Nephron progenitor cell (in vitro differentiated cells): ENCODE data around the gene SAXO1.
A peak's percentile ranks its signal among the peaks of the same experiment; 100 is the strongest.

Experiments used
- DNase-seq: peaks from one replicate; pipeline ENCODE4 v3.0.0; 2021
- H3K27ac Mint-ChIP-seq: 2 replicates; pipeline ENCODE4 v1.8.0; 2021; ENCODE audit warnings: mild to moderate bottlenecking, moderate library complexity, mixed read lengths
- H3K27me3 Mint-ChIP-seq: 2 replicates; pipeline ENCODE4 v1.8.0; 2021; ENCODE audit warnings: mild to moderate bottlenecking, low read depth, mixed read lengths; ENCODE audit not compliant: poor library complexity
- H3K36me3 Mint-ChIP-seq: 2 replicates; pipeline ENCODE4 v1.8.0; 2021; ENCODE audit warnings: low read depth, mixed read lengths
- H3K4me1 Mint-ChIP-seq: 2 replicates; pipeline ENCODE4 v1.8.0; 2021; ENCODE audit warnings: mixed read lengths
- H3K4me3 Mint-ChIP-seq: 2 replicates; pipeline ENCODE4 v1.8.0; 2021; ENCODE audit warnings: mild to moderate bottlenecking, moderate library complexity, mixed read lengths
- H3K9me3 Mint-ChIP-seq: 2 replicates; pipeline ENCODE4 v1.8.0; 2021; ENCODE audit warnings: mild to moderate bottlenecking, moderate library complexity, mixed read lengths
- TF ChIP-seq, protein P1 (sequence below): fragments of 200-600 bp; sonication (generic); IDR thresholded peaks from 2 replicates; pipeline ENCODE4 v1.5.0; 2021; ENCODE audit warnings: antibody characterized with exemption

SAXO1 gene

DNA sequence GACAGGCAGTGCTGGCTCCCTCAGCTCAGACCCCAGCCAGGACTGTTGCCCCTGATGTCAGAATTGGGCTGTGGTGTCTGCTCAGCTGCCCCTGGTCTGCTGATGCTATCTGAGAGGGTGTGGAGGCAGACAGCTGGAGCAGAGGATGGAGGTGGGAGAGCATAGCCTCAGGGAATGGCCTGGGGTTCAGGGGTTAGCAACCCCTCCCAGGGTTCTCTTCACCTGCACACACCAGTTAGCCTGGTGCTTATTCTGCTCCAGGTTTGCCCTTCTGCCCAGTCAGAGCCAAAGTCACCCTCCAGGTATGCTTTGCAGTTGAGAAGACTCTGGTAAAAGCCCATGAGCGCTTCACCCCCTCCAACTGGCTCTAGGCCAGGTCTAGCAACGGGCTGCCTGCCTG is 109.8 kb downstream of the SAXO1 start:
- no peak for DNase-seq
- TF ChIP-seq, protein P1, sequence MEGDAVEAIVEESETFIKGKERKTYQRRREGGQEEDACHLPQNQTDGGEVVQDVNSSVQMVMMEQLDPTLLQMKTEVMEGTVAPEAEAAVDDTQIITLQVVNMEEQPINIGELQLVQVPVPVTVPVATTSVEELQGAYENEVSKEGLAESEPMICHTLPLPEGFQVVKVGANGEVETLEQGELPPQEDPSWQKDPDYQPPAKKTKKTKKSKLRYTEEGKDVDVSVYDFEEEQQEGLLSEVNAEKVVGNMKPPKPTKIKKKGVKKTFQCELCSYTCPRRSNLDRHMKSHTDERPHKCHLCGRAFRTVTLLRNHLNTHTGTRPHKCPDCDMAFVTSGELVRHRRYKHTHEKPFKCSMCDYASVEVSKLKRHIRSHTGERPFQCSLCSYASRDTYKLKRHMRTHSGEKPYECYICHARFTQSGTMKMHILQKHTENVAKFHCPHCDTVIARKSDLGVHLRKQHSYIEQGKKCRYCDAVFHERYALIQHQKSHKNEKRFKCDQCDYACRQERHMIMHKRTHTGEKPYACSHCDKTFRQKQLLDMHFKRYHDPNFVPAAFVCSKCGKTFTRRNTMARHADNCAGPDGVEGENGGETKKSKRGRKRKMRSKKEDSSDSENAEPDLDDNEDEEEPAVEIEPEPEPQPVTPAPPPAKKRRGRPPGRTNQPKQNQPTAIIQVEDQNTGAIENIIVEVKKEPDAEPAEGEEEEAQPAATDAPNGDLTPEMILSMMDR, result no peak
- Mint-ChIP-seq H3K27ac (no peak overlapping the region), H3K9me3 (no peaks in the 10 kb centered on the region), H3K4me1 (peaks cover 32% of the 10 kb centered on the region), H3K4me3 (no peak overlapping the region), H3K27me3 (peaks cover 8% of the 10 kb centered on the region), H3K36me3 (no peaks in the 10 kb centered on the region)

DNA sequence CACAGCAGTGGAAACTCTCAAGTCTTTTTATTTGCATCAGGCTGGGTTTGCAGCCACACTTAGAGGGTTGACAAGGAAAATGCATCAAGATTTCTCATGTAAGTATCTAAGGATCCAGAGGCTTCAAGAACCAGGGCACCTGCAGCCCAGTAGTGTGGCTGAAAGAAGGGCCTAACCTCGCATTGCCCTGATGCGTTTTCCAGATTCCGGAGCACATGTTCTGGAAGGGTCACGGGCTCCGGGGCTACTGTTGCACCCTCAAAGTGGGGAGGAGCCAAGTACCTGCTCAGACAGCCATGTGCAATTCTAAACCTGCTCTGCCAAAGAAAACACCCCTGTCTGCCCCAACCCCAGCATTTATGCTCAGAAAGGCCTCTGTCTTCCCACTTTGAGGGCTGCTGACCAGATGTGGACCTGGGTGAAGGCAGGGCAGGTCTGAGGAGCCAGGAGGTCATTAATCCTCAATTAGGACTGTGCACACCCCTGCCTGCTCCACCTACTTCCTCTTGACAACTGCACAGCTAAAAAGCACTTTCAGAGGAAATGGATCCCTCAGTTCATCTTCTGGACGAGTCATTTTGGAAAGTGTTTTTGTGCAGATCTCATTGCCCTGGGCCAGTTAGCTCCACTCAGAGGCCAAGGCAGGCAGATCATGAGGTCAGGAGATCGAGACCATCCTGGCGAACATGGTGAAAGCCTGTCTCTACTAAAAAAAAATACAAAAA is 110.7 kb downstream of the SAXO1 start:
- TF ChIP-seq, protein P1, result no peak
- Mint-ChIP-seq H3K4me3 (no peak overlapping the region), H3K9me3 (no peaks in the 10 kb centered on the region), H3K27me3 (peaks cover 8% of the 10 kb centered on the region), H3K27ac (peak overlapping the region; percentile 86), H3K36me3 (no peaks in the 10 kb centered on the region), H3K4me1 (peaks cover 39% of the 10 kb centered on the region)
- DNase-seq, result no peak

DNA sequence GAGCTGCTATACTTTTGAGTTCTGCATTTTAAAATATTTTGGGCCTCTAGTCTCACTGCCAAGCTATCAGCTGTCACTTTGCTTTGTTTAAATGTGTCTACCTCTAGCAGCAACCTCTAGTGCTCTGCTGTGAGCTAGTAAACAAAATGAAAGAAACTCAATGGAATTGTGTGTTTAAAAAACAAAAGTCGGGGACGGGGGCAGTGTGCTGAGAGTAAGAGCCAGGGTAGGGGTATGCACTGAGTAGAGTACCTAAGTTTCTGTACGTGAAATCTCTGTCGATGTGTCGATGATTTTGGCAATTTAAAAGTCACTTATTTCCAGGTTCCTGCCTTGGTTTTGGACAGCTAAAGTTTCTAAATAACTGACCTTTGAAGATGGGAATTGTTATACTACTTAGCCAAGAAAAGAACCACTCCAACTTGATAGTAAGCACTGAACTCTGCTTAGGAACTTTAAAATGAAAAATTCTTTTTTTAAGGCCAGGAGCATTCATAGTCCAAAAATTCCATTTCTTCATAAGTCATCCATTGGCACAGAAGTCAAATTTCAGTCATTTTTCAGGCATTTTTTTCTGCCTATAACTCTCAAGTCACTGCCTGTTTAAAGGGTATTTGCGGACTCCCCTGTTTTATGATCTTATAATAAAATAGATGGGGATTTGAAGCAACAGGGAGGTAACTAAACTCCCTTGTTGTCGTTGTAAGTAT is 111.5 kb downstream of the SAXO1 start:
- TF ChIP-seq, protein P1, result no peak
- Mint-ChIP-seq H3K4me3 (no peak overlapping the region), H3K9me3 (no peaks in the 10 kb centered on the region), H3K36me3 (no peaks in the 10 kb centered on the region), H3K27ac (no peak overlapping the region), H3K4me1 (peaks cover 43% of the 10 kb centered on the region), H3K27me3 (peaks cover 8% of the 10 kb centered on the region)
- DNase-seq, result no peak

DNA sequence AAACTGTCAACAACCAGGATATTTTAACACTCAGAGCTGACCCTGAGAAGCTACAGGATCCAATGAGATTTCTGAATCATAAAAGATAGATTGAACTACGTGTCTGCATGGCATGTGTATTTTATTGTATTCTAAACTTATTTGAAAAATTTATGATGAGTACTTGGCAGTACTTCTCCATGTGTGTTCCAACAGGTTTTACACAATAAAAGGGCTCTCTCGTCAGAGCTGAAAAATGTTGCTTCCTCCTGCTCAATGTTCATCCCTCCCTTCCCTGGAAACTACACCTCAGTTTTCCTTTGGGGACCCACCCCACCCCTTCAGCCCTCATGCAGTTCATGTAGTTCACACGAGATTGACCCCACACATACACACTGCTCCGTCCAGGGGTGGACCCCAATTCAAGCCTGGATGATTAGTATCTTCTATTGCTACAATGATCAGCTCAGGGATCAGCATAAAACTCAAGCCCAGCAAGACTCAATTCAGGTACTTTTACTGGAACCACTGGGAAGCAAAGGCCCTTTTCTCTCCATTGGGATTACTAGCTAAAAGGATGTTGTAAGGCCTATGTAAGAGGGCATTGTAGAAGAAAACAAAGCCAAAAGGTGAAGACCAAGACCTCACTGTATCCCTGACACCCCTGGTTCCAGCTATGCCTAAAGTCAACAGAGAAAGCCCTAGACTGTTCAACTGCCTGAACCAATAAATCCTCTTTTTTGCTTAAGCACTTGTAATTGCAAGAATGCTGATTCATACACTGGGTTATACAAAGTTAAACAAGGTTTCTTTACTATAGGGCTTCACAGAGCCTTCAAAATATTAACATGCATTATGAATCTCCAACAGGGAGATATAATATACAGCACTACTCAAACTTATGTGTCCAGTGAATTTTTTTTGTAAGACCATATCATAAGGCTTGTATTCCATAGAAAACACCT is 112.6 kb downstream of the SAXO1 start:
- Mint-ChIP-seq H3K4me3 (no peak overlapping the region), H3K27ac (no peak overlapping the region), H3K9me3 (no peaks in the 10 kb centered on the region), H3K4me1 (peaks cover 43% of the 10 kb centered on the region), H3K27me3 (peaks cover 8% of the 10 kb centered on the region), H3K36me3 (no peaks in the 10 kb centered on the region)
- TF ChIP-seq, protein P1, result no peak
- DNase-seq, result no peak

DNA sequence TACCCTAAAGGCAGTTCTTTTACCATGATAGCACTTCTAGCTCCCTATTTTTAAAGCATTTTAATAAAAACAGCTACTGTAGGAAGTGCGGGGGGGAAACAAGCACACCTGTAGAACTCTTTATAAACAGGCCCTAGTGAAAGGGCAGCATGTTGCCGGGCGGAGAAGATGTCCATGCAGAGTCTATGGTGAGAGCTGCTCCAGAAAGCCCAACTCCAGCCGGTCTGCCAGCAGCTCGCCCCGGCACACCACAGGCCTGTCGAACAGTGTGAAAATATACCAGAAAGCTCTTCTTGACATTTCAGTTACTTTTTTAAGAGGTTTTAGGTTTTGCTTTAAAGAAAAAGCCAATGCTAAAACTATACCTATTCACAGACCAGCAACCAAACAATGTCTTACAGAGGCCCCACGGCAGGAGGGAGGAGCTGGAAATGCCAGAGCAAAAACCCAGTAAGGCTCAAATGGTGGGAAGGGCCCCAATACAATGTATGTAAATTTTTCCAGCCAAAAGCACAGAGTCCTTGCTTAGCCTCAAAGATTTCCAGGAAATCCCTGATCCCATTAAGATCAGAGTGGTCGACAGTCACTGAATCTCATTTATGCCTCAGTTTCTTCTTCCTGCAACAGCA is 121.2 kb downstream of the SAXO1 start:
- Mint-ChIP-seq H3K27me3 (peaks cover 9% of the 10 kb centered on the region), H3K9me3 (no peaks in the 10 kb centered on the region), H3K36me3 (no peaks in the 10 kb centered on the region), H3K4me1 (peaks cover 60% of the 10 kb centered on the region), H3K27ac (peak overlapping the region; percentile 32), H3K4me3 (no peak overlapping the region)
- TF ChIP-seq, protein P1, result no peak
- no peak for DNase-seq
